ENCODE results near the gene MAK. TPM values are rescaled to one million over a fixed set of nuclear protein-coding genes. Genes with fewer than 3 reads are reported as not detected.

MAK gene
- total and polyA plus RNA-seq, 2 of the 13 experiments (the other 11 are each of a cell fraction or from before 2014, with no cell fraction given) = 0.04 TPM; not detected in 1

GRCh38 chr6:10719964-10720264, 118.4 kb downstream of the MAK start (continued):
- no peak for TF ChIP-seq ZBED4 (CRISPR knock-in tag; IDR thresholded peaks at IDR 0.05; ENCODE audit: borderline replicate concordance)
- no peak for TF ChIP-seq GATA4 (IDR thresholded peaks at IDR 0.05; ENCODE audit: borderline replicate concordance, low read depth)
- TF ChIP-seq ELF3 (CRISPR knock-in tag; IDR thresholded peaks at IDR 0.05) = no peak
- TF ChIP-seq ZSCAN12 (CRISPR knock-in tag; IDR thresholded peaks at IDR 0.05) = no peak
- TF ChIP-seq MYC (CRISPR knock-in tag; IDR thresholded peaks at IDR 0.05; ENCODE audit: borderline replicate concordance) = no peak; the same call in 1 of the 2 replicates
- TF ChIP-seq ZNF574 (CRISPR knock-in tag; IDR thresholded peaks at IDR 0.05) = peak; percentile 53; the same call in 1 of the 2 replicates
- peak; percentile 81; the same call in 1 of the 2 replicates for TF ChIP-seq ZNF547 (CRISPR knock-in tag; IDR thresholded peaks at IDR 0.05)
- TF ChIP-seq, protein P1, sequence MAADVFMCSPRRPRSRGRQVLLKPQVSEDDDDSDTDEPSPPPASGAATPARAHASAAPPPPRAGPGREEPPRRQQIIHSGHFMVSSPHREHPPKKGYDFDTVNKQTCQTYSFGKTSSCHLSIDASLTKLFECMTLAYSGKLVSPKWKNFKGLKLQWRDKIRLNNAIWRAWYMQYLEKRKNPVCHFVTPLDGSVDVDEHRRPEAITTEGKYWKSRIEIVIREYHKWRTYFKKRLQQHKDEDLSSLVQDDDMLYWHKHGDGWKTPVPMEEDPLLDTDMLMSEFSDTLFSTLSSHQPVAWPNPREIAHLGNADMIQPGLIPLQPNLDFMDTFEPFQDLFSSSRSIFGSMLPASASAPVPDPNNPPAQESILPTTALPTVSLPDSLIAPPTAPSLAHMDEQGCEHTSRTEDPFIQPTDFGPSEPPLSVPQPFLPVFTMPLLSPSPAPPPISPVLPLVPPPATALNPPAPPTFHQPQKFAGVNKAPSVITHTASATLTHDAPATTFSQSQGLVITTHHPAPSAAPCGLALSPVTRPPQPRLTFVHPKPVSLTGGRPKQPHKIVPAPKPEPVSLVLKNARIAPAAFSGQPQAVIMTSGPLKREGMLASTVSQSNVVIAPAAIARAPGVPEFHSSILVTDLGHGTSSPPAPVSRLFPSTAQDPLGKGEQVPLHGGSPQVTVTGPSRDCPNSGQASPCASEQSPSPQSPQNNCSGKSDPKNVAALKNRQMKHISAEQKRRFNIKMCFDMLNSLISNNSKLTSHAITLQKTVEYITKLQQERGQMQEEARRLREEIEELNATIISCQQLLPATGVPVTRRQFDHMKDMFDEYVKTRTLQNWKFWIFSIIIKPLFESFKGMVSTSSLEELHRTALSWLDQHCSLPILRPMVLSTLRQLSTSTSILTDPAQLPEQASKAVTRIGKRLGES (CRISPR knock-in tag; IDR thresholded peaks at IDR 0.05; ENCODE audit: borderline replicate concordance) = no peak
- no peak for TF ChIP-seq HOXD1 (CRISPR knock-in tag; IDR thresholded peaks at IDR 0.05)
- TF ChIP-seq SP2 (CRISPR knock-in tag; IDR thresholded peaks at IDR 0.05) = no peak
- TF ChIP-seq ISX (CRISPR knock-in tag; conservative IDR thresholded peaks at IDR 0.05) = no peak
- TF ChIP-seq ZNF451 (CRISPR knock-in tag; IDR thresholded peaks at IDR 0.05) = 0 out of 2 replicates have a peak, but pooled peaks have one; percentile 54
- 0 out of 2 replicates have a peak, but pooled peaks have one; percentile 59 for TF ChIP-seq FOXO4 (CRISPR knock-in tag; conservative IDR thresholded peaks at IDR 0.05)
- TF ChIP-seq ZNF772 (CRISPR knock-in tag; IDR thresholded peaks at IDR 0.05) = 0 out of 2 replicates have a peak, but pooled peaks have one; percentile 9
- peak; percentile 87; the same call in 1 of the 2 replicates for TF ChIP-seq MTF2 (CRISPR knock-in tag; IDR thresholded peaks at IDR 0.05; ENCODE audit: borderline replicate concordance)
- 0 out of 2 replicates have a peak, but pooled peaks have one; percentile 12 for TF ChIP-seq ZBTB7B (CRISPR knock-in tag; IDR thresholded peaks at IDR 0.05)
- no peak for TF ChIP-seq HNRNPUL1 (IDR thresholded peaks at IDR 0.05; ENCODE audit: low read depth, low read length)
- no peak for TF ChIP-seq MTF1 (CRISPR knock-in tag; IDR thresholded peaks at IDR 0.05)
